ENCODE results near the gene RAD51B. TPM values are rescaled to one million over a fixed set of nuclear protein-coding genes. Genes with fewer than 3 reads are reported as not detected.

RAD51B gene
- total RNA-seq, 1 experiment from 2014 or later: 8.5 TPM

DNA sequence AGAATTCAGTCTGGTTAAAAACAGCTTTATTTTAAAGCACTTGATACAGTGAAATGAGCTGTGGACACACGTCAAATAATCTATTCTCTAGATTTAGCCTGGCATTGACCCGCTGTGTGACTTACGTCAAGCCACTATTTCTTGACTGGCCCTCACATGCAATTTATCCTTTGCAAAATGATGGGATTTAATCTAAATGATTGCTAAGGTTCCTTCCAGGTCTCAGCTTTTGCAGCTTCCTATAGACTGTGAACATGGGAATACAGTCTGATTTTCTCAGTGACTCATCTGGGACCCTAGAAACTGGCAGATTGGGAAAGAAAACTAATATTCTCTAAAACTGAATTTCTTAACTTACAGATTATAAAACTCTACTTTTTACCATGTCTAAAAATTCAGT, 409.1 kb downstream of the RAD51B start:
- ATAC-seq: no peak
- BruUV-seq (replicated peaks): no TSS peak
- POLR2A ChIA-PET: no interaction called here

DNA sequence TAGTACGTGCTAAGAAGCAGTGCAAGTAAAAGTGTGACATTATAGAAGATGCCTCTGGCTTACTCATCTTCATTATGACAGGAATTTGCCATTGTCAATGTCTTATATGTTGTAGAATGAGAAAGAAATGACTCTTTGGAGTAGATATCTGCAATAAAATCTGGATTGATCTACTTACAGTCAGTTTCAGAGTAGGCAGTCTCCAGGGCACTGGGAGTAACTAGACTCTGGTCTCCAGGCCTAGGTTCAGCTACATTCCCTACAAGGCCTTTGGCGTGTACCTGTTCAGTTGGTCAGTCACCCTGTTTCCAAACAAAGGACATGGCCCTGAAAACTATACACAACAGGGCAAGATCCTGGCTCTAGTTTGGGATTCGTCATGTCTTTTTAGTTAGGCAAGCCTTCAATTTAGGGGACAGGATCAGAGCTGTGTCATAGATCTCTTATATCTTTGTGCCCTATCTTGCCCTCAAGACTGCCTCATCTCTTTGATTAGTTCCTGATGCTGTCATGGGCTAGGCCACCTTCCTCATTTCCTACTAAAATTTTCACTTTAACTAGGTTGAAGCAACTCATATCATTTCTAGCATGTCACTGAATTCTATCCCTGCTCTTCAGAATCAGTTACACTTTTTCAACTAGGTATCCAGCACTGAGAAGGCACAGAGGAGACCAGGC, 410.0 kb downstream of the RAD51B start:
- ChIA-PET CTCF (no interaction called here), POLR2A (no interaction called here)
- TF ChIP-seq SIN3A (IDR thresholded peaks at IDR 0.05; ENCODE audit: borderline replicate concordance, insufficient read depth, low read depth, low read length) (no peak), TCF7L2 (IDR thresholded peaks at IDR 0.05; ENCODE audit: low read depth, low read length) (no peak), POLR2AphosphoS5 (IDR thresholded peaks at IDR 0.05; ENCODE audit: low read depth, low read length) (no peak)
- TF ChIP-seq, protein P1, sequence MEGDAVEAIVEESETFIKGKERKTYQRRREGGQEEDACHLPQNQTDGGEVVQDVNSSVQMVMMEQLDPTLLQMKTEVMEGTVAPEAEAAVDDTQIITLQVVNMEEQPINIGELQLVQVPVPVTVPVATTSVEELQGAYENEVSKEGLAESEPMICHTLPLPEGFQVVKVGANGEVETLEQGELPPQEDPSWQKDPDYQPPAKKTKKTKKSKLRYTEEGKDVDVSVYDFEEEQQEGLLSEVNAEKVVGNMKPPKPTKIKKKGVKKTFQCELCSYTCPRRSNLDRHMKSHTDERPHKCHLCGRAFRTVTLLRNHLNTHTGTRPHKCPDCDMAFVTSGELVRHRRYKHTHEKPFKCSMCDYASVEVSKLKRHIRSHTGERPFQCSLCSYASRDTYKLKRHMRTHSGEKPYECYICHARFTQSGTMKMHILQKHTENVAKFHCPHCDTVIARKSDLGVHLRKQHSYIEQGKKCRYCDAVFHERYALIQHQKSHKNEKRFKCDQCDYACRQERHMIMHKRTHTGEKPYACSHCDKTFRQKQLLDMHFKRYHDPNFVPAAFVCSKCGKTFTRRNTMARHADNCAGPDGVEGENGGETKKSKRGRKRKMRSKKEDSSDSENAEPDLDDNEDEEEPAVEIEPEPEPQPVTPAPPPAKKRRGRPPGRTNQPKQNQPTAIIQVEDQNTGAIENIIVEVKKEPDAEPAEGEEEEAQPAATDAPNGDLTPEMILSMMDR (IDR thresholded peaks at IDR 0.05): no peak
- TF ChIP-seq, protein P2, sequence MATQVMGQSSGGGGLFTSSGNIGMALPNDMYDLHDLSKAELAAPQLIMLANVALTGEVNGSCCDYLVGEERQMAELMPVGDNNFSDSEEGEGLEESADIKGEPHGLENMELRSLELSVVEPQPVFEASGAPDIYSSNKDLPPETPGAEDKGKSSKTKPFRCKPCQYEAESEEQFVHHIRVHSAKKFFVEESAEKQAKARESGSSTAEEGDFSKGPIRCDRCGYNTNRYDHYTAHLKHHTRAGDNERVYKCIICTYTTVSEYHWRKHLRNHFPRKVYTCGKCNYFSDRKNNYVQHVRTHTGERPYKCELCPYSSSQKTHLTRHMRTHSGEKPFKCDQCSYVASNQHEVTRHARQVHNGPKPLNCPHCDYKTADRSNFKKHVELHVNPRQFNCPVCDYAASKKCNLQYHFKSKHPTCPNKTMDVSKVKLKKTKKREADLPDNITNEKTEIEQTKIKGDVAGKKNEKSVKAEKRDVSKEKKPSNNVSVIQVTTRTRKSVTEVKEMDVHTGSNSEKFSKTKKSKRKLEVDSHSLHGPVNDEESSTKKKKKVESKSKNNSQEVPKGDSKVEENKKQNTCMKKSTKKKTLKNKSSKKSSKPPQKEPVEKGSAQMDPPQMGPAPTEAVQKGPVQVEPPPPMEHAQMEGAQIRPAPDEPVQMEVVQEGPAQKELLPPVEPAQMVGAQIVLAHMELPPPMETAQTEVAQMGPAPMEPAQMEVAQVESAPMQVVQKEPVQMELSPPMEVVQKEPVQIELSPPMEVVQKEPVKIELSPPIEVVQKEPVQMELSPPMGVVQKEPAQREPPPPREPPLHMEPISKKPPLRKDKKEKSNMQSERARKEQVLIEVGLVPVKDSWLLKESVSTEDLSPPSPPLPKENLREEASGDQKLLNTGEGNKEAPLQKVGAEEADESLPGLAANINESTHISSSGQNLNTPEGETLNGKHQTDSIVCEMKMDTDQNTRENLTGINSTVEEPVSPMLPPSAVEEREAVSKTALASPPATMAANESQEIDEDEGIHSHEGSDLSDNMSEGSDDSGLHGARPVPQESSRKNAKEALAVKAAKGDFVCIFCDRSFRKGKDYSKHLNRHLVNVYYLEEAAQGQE (IDR thresholded peaks at IDR 0.05; ENCODE audit: insufficient read depth in 1 of 2, low read depth in 2 of 2, low read length in 1 of 2): no peak
- H3K36me3 ChIP-seq (ENCODE audit: control insufficient read depth, insufficient read depth, low read length): no peaks in the 10 kb centered on the region
- no peak overlapping the region for H3K4me3 ChIP-seq (ENCODE audit: low read depth in 2 of 2, low read length in 2 of 2)
- no TSS peak for BruUV-seq (replicated peaks)
- DNase-seq (ENCODE audit: low read depth, low spot score): no peak
- in situ Hi-C loops (cut with HindIII; ENCODE audit: low pct_unique_long_range_greater_than_20kb, low sequenced_read_pairs): no loop called here
- H3K27me3 ChIP-seq (ENCODE audit: control insufficient read depth, insufficient read depth, low read length): no peaks in the 10 kb centered on the region
- peak overlapping the region; percentile 93 for H3K27ac ChIP-seq (ENCODE audit: low read length)
- peaks cover 32% of the 10 kb centered on the region for H3K4me1 ChIP-seq (ENCODE audit: control insufficient read depth, insufficient read depth, low read length)
- ATAC-seq: no peak
- H3K9me3 ChIP-seq (ENCODE audit: control insufficient read depth, insufficient read depth, low read depth, low read length): 0 out of 2 replicates have a peak, but pooled peaks cover 3% of the 10 kb centered on the region
- intact Hi-C loops (cut with micrococcal nuclease; ENCODE audit: unreplicated experiment): loop anchor here (10.0 kb wide), 1 partner anchor 85 kb away; no protein-coding TSS in a partner anchor

More for the DNA sequence above, 409.1 kb downstream of the RAD51B start:
- Histone ChIP-seq H3K9me3 (ENCODE audit: control insufficient read depth, insufficient read depth, low read depth, low read length) (0 out of 2 replicates have a peak, but pooled peaks cover 3% of the 10 kb centered on the region), H3K36me3 (ENCODE audit: control insufficient read depth, insufficient read depth, low read length) (no peaks in the 10 kb centered on the region), H3K27me3 (ENCODE audit: control insufficient read depth, insufficient read depth, low read length) (no peaks in the 10 kb centered on the region), H3K4me1 (ENCODE audit: control insufficient read depth, insufficient read depth, low read length) (peaks cover 27% of the 10 kb centered on the region), H3K4me3 (ENCODE audit: low read depth in 2 of 2, low read length in 2 of 2) (no peak overlapping the region), H3K27ac (ENCODE audit: low read length) (peak overlapping the region; percentile 93)
- intact Hi-C loops (cut with micrococcal nuclease; ENCODE audit: unreplicated experiment): no loop called here
- DNase-seq (ENCODE audit: low read depth, low spot score): no peak
- in situ Hi-C loops (cut with HindIII; ENCODE audit: low pct_unique_long_range_greater_than_20kb, low sequenced_read_pairs): no loop called here
- CTCF ChIA-PET: no interaction called here
- TF ChIP-seq, protein P1 (IDR thresholded peaks at IDR 0.05): no peak
- TF ChIP-seq POLR2AphosphoS5 (IDR thresholded peaks at IDR 0.05; ENCODE audit: low read depth, low read length) (no peak), TCF7L2 (IDR thresholded peaks at IDR 0.05; ENCODE audit: low read depth, low read length) (no peak), SIN3A (IDR thresholded peaks at IDR 0.05; ENCODE audit: borderline replicate concordance, insufficient read depth, low read depth, low read length) (no peak)
- TF ChIP-seq, protein P2 (IDR thresholded peaks at IDR 0.05; ENCODE audit: insufficient read depth in 1 of 2, low read depth in 2 of 2, low read length in 1 of 2): no peak
